ENCODE results near the gene FAM227A.

Gene FAM227A

DNA sequence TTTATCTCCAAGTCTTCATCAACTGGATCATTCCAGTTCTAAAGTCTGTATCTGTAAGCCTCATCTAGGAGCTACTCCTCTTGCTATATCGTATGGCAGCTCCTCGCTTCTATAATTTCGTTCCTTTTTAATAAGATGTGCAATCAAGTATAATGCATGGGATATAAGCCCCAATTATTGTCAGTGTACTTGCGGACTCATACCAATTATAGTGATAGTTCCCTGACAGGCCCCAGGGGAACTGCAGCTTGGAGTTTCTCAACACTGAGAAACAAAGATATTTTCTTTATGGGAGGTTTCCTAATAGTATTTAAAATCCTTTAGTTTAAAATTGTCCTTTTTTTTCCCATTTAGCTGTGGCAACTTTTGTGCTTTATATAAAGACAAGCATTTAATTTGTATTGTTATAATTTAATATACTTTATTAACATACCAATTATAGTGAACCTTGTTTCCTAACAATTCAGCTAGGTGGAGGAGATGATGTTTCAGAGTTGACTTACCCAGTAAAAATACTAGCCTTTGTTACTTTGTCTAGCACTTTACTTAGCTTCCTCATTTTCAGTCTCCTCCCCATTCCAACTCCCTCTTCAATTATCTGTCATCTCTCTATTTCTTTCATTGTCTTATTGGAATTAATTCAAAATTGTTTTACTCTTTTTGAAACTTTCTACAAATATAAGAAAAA is 124.8 kb downstream of the FAM227A start:
- no peak for DNase-seq (ENCODE audit: low spot score)

Data from HuH-7 (cell line).